Dendritic cell treated with granulocyte-macrophage colony-stimulating factor and Interleukin-4, amounts not matched to agents 40 ng/mL and 50 ng/mL, for 4 days (primary cell): ENCODE measurements around the gene FAM240A.

Source experiments
- H3K27ac Mint-ChIP-seq: one replicate; pipeline ENCODE4 v1.8.0; 2022; ENCODE audit warnings: mild to moderate bottlenecking, mixed read lengths
- H3K27me3 Mint-ChIP-seq: one replicate; pipeline ENCODE4 v1.8.0; 2022; ENCODE audit warnings: mild to moderate bottlenecking, mixed read lengths
- H3K36me3 Mint-ChIP-seq: one replicate; pipeline ENCODE4 v1.8.0; 2022; ENCODE audit warnings: low read depth, mixed read lengths
- H3K4me1 Mint-ChIP-seq: one replicate; pipeline ENCODE4 v1.8.0; 2022; ENCODE audit warnings: low read depth, mixed read lengths
- H3K4me3 Mint-ChIP-seq: one replicate; pipeline ENCODE4 v1.8.0; 2022; ENCODE audit warnings: mild to moderate bottlenecking, moderate library complexity, mixed read lengths
- H3K9me3 Mint-ChIP-seq: one replicate; pipeline ENCODE4 v1.8.0; 2022; ENCODE audit warnings: mixed read lengths
- intact Hi-C: fragments of 100-400 bp; cut with micrococcal nuclease; formaldehyde crosslinking; loops from one replicate; pipeline ENCODE4 v1.15.0; 2022

FAM240A gene

GRCh38 chr3:46666453-46666845, 54.1 kb downstream of the FAM240A start:
- Mint-ChIP-seq H3K9me3 (no peaks in the 10 kb centered on the region), H3K27me3 (peaks cover 17% of the 10 kb centered on the region), H3K4me1 (no peaks in the 10 kb centered on the region), H3K27ac (no peak overlapping the region), H3K4me3 (no peak overlapping the region), H3K36me3 (no peaks in the 10 kb centered on the region)
- intact Hi-C loops, result no loop called here

GRCh38 chr3:46667061-46667621, 54.8 kb downstream of the FAM240A start:
- Mint-ChIP-seq H3K27me3 (peaks cover 20% of the 10 kb centered on the region), H3K4me3 (no peak overlapping the region), H3K9me3 (no peaks in the 10 kb centered on the region), H3K27ac (no peak overlapping the region), H3K36me3 (no peaks in the 10 kb centered on the region), H3K4me1 (no peaks in the 10 kb centered on the region)
- intact Hi-C loops, result no loop called here

GRCh38 chr3:46667657-46668056, 55.3 kb downstream of the FAM240A start:
- no peaks in the 10 kb centered on the region for H3K9me3 Mint-ChIP-seq
- H3K36me3 Mint-ChIP-seq, result no peaks in the 10 kb centered on the region
- H3K4me1 Mint-ChIP-seq, result no peaks in the 10 kb centered on the region
- peaks cover 16% of the 10 kb centered on the region for H3K27me3 Mint-ChIP-seq
- no peak overlapping the region for H3K27ac Mint-ChIP-seq
- intact Hi-C loops, result no loop called here
- no peak overlapping the region for H3K4me3 Mint-ChIP-seq

- no peak overlapping the region for H3K4me3 Mint-ChIP-seq
- intact Hi-C loops, result no loop called here
- no peaks in the 10 kb centered on the region for H3K9me3 Mint-ChIP-seq
- H3K36me3 Mint-ChIP-seq, result no peaks in the 10 kb centered on the region
- no peaks in the 10 kb centered on the region for H3K4me1 Mint-ChIP-seq
- H3K27me3 Mint-ChIP-seq, result peaks cover 15% of the 10 kb centered on the region
- no peak overlapping the region for H3K27ac Mint-ChIP-seq
Measured at GRCh38 chr3:46668116-46668515, 55.8 kb downstream of the FAM240A start.

- H3K27me3 Mint-ChIP-seq, result peaks cover 14% of the 10 kb centered on the region
- intact Hi-C loops, result no loop called here
- no peaks in the 10 kb centered on the region for H3K36me3 Mint-ChIP-seq
- no peaks in the 10 kb centered on the region for H3K9me3 Mint-ChIP-seq
- no peaks in the 10 kb centered on the region for H3K4me1 Mint-ChIP-seq
- H3K4me3 Mint-ChIP-seq, result no peak overlapping the region
- H3K27ac Mint-ChIP-seq, result no peak overlapping the region
Measured at GRCh38 chr3:46668591-46668990, 56.3 kb downstream of the FAM240A start.

GRCh38 chr3:46669191-46669999, 57.1 kb downstream of the FAM240A start:
- H3K36me3 Mint-ChIP-seq, result no peaks in the 10 kb centered on the region
- no peaks in the 10 kb centered on the region for H3K4me1 Mint-ChIP-seq
- peaks cover 18% of the 10 kb centered on the region for H3K27me3 Mint-ChIP-seq
- H3K9me3 Mint-ChIP-seq, result no peaks in the 10 kb centered on the region
- H3K4me3 Mint-ChIP-seq, result no peak overlapping the region
- H3K27ac Mint-ChIP-seq, result no peak overlapping the region
- intact Hi-C loops, result no loop called here

- no peak overlapping the region for H3K4me3 Mint-ChIP-seq
Measured at GRCh38 chr3:46670000-46670890, 57.9 kb downstream of the FAM240A start.

GRCh38 chr3:46670891-46671427, 58.6 kb downstream of the FAM240A start:
- H3K4me3 Mint-ChIP-seq, result no peak overlapping the region
- no peak overlapping the region for H3K27ac Mint-ChIP-seq
- intact Hi-C loops, result no loop called here
- H3K9me3 Mint-ChIP-seq, result no peaks in the 10 kb centered on the region
- H3K4me1 Mint-ChIP-seq, result no peaks in the 10 kb centered on the region
- peaks cover 26% of the 10 kb centered on the region for H3K27me3 Mint-ChIP-seq
- no peaks in the 10 kb centered on the region for H3K36me3 Mint-ChIP-seq

More at GRCh38 chr3:46670000-46670890, 57.9 kb downstream of the FAM240A start:
- Mint-ChIP-seq H3K27ac (no peak overlapping the region), H3K36me3 (no peaks in the 10 kb centered on the region), H3K4me1 (no peaks in the 10 kb centered on the region), H3K27me3 (peaks cover 25% of the 10 kb centered on the region), H3K9me3 (no peaks in the 10 kb centered on the region)
- intact Hi-C loops, result no loop called here

GRCh38 chr3:46671541-46672348, 59.4 kb downstream of the FAM240A start:
- intact Hi-C loops, result no loop called here
- Mint-ChIP-seq H3K27ac (no peak overlapping the region), H3K4me1 (peaks cover under 1% of the 10 kb centered on the region)

GRCh38 chr3:46672349-46672695, 60.0 kb downstream of the FAM240A start:
- peaks cover 30% of the 10 kb centered on the region for H3K27me3 Mint-ChIP-seq
- H3K27ac Mint-ChIP-seq, result no peak overlapping the region
- H3K36me3 Mint-ChIP-seq, result no peaks in the 10 kb centered on the region
- H3K9me3 Mint-ChIP-seq, result no peaks in the 10 kb centered on the region
- intact Hi-C loops, result no loop called here
- no peak overlapping the region for H3K4me3 Mint-ChIP-seq
- peaks cover 6% of the 10 kb centered on the region for H3K4me1 Mint-ChIP-seq

More at GRCh38 chr3:46671541-46672348, 59.4 kb downstream of the FAM240A start:
- Mint-ChIP-seq H3K27me3 (peaks cover 28% of the 10 kb centered on the region), H3K36me3 (no peaks in the 10 kb centered on the region), H3K4me3 (no peak overlapping the region), H3K9me3 (no peaks in the 10 kb centered on the region)

- Mint-ChIP-seq H3K4me3 (no peak overlapping the region), H3K9me3 (no peaks in the 10 kb centered on the region), H3K36me3 (no peaks in the 10 kb centered on the region), H3K4me1 (peaks cover 9% of the 10 kb centered on the region), H3K27ac (no peak overlapping the region), H3K27me3 (peaks cover 32% of the 10 kb centered on the region)
- intact Hi-C loops, result no loop called here
Measured at GRCh38 chr3:46673151-46674030, 61.1 kb downstream of the FAM240A start.

GRCh38 chr3:46674031-46674845, 61.9 kb downstream of the FAM240A start:
- no peak overlapping the region for H3K27ac Mint-ChIP-seq
- H3K27me3 Mint-ChIP-seq, result peaks cover 34% of the 10 kb centered on the region
- H3K9me3 Mint-ChIP-seq, result no peaks in the 10 kb centered on the region
- H3K36me3 Mint-ChIP-seq, result no peaks in the 10 kb centered on the region
- no peak overlapping the region for H3K4me3 Mint-ChIP-seq
- intact Hi-C loops, result no loop called here
- H3K4me1 Mint-ChIP-seq, result peaks cover 9% of the 10 kb centered on the region
